ENCODE measurements around the gene CD5L.

Gene CD5L

GRCh38 chr1:157784801-157785200, 56.8 kb downstream of the CD5L start:
- no peak overlapping the region for H3K4me3 ChIP-seq (ENCODE audit: low read depth, low read length)

DNA sequence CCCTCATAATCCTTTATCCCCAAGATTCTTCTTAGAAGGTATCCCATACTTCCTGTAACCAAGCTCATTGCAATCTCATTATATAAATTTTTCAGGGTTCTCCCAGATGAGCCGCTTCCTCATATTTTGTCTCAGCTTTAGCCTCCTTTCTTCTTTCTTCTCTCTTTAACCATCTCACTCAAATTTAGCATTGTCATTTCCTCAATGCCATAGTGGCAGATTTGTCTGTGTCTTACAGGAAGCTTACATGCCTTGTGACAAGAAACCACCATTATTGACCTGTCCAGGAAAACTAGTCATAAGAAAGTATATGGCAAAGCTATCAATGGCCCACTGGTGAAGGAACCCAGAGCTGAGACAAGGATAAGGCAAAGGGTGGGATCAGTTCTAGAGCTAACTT, 58.7 kb downstream of the CD5L start:
- H3K4me3 ChIP-seq (ENCODE audit: low read depth, low read length), result no peak overlapping the region
- TF ChIP-seq CTCF (IDR thresholded peaks at IDR 0.05; ENCODE audit: low read depth, low read length), result no peak

More at GRCh38 chr1:157784801-157785200, 56.8 kb downstream of the CD5L start:
- no peak for TF ChIP-seq CTCF (IDR thresholded peaks at IDR 0.05; ENCODE audit: low read depth, low read length)

DNA sequence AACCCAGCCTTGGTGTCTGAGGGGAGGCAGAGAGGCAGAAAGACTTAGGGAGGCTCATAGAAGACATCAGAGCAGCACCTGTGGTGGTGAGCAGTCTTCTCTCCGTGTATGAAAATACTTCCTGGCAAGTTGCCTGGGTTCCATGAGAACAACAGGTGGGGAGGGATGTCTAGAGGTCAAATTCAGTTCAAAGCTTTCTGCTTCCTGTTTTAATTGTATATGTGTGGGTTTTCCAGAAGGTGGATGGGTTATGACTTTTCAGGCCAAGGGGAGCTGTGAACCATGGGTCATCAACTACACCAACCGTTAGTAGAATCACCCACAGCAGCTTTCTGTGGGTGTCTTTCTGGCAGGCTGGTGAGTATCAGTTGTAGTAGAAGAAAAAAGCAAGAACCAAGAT, 60.6 kb downstream of the CD5L start:
- no peak for TF ChIP-seq CTCF (IDR thresholded peaks at IDR 0.05; ENCODE audit: low read depth, low read length)
- no peak overlapping the region for H3K4me3 ChIP-seq (ENCODE audit: low read depth, low read length)
